ENCODE measurements around the gene EPHB1.

- TF ChIP-seq CTCF (IDR thresholded peaks at IDR 0.05) (no peak), POLR2A (IDR thresholded peaks at IDR 0.05) (no peak)
Measured at GRCh38 chr3:134923286-134923685, 128.2 kb downstream of the EPHB1 start.

Data from uterus (tissue), 2 donors.